GM18873 (cell line): ENCODE results near the gene CLSTN2.

ENCODE experiments used
- ATAC-seq: cut with Tn5 transposase; IDR thresholded peaks from one replicate; pipeline ENCODE4 v1.9.1; 2021; ENCODE audit warnings: mild to moderate bottlenecking, moderate library complexity, moderate number of reproducible peaks; ENCODE audit not compliant: unreplicated experiment, low FRiP score

The CLSTN2 gene

GRCh38 chr3:140359233-140359995 lies 424.4 kb downstream of the CLSTN2 start:
- ATAC-seq = no peak

- no peak for ATAC-seq
These were observed 425.3 kb downstream of the CLSTN2 start for GRCh38 chr3:140360332-140360731.

- no peak for ATAC-seq
These were observed 428.8 kb downstream of the CLSTN2 start for GRCh38 chr3:140363801-140364200.

GRCh38 chr3:140365872-140366697 lies 431.1 kb downstream of the CLSTN2 start:
- ATAC-seq = no peak

GRCh38 chr3:140368223-140368811 lies 433.3 kb downstream of the CLSTN2 start:
- ATAC-seq = no peak

- no peak for ATAC-seq
These were observed 435.7 kb downstream of the CLSTN2 start for GRCh38 chr3:140370686-140371085.

- ATAC-seq = no peak
These were observed 438.2 kb downstream of the CLSTN2 start for GRCh38 chr3:140373234-140373633.

- no peak for ATAC-seq
These were observed 440.0 kb downstream of the CLSTN2 start for GRCh38 chr3:140375002-140375401.

GRCh38 chr3:140376136-140376889 lies 441.3 kb downstream of the CLSTN2 start:
- ATAC-seq = no peak

GRCh38 chr3:140377644-140378043 lies 442.7 kb downstream of the CLSTN2 start:
- ATAC-seq = no peak

GRCh38 chr3:140378571-140379340 lies 443.8 kb downstream of the CLSTN2 start:
- no peak for ATAC-seq

GRCh38 chr3:140384028-140384771 lies 449.2 kb downstream of the CLSTN2 start:
- ATAC-seq = no peak

- ATAC-seq = no peak
These were observed 449.9 kb downstream of the CLSTN2 start for GRCh38 chr3:140384876-140385275.

- ATAC-seq = no peak
These were observed 451.5 kb downstream of the CLSTN2 start for GRCh38 chr3:140386357-140387100.

GRCh38 chr3:140387244-140387643 lies 452.3 kb downstream of the CLSTN2 start:
- ATAC-seq = no peak

- ATAC-seq = no peak
These were observed 453.4 kb downstream of the CLSTN2 start for GRCh38 chr3:140388202-140388922.

GRCh38 chr3:140391061-140391460 lies 456.1 kb downstream of the CLSTN2 start:
- ATAC-seq = no peak
